Stimulated activated naive CD4-positive, alpha-beta T cell treated with Interleukin-2 at 50 U/mL for 16 hours (primary cell): ENCODE results near the gene PRKAB2.
"Not testable (repeated sequence)": the region's sequence is repeated elsewhere in the genome, so short reads cannot be mapped to it uniquely, and the experiment has no call there.

Experiments
- DNase-seq: peaks from one replicate; lab custom pipeline; 2025; lab: John Stamatoyannopoulos, UW

PRKAB2 gene

GRCh38 chr1:147109762-147110161 lies 62.5 kb downstream of the PRKAB2 start:
- no peak for DNase-seq

GRCh38 chr1:147109041-147109440 lies 63.2 kb downstream of the PRKAB2 start:
- DNase-seq = no peak

GRCh38 chr1:147106407-147106881 lies 65.8 kb downstream of the PRKAB2 start:
- not testable (repeated sequence) for DNase-seq

GRCh38 chr1:147105909-147106308 lies 66.4 kb downstream of the PRKAB2 start:
- DNase-seq = no peak
